HG02798 (cell line): ENCODE results near the gene RGS5.
"Not testable (repeated sequence)": the region's sequence is repeated elsewhere in the genome, so short reads cannot be mapped to it uniquely, and the experiment has no call there.

Source experiments
- ATAC-seq: cut with Tn5 transposase; IDR thresholded peaks from one replicate; pipeline ENCODE4 v1.9.1; 2021; ENCODE audit warnings: mild to moderate bottlenecking; ENCODE audit not compliant: unreplicated experiment, poor library complexity

Gene RGS5

GRCh38 chr1:163202833-163203451, at the start of gene RGS5:
Gene RGS5 (minus strand): TSS chr1:163202916. CDS start chr1:163202835, 81 bp downstream.
- ATAC-seq = no peak

GRCh38 chr1:163250382-163250974, 47.8 kb upstream of the RGS5 start:
- ATAC-seq = no peak

GRCh38 chr1:163248064-163248463, 45.3 kb upstream of the RGS5 start:
- ATAC-seq = no peak

GRCh38 chr1:163244648-163245047, 41.9 kb upstream of the RGS5 start:
- not testable (repeated sequence) for ATAC-seq

- ATAC-seq = no peak
Observed at GRCh38 chr1:163241746-163242145, 39.0 kb upstream of the RGS5 start.

GRCh38 chr1:163240705-163241104, 38.0 kb upstream of the RGS5 start:
- no peak for ATAC-seq

GRCh38 chr1:163233643-163234042, 30.9 kb upstream of the RGS5 start:
- not testable (repeated sequence) for ATAC-seq

- no peak for ATAC-seq
Observed at GRCh38 chr1:163231385-163231784, 28.7 kb upstream of the RGS5 start.

GRCh38 chr1:163230827-163231226, 28.1 kb upstream of the RGS5 start:
- ATAC-seq = no peak

- not testable (repeated sequence) for ATAC-seq
Observed at GRCh38 chr1:163228271-163228670, 25.6 kb upstream of the RGS5 start.

- ATAC-seq = no peak
Observed at GRCh38 chr1:163227126-163227525, 24.4 kb upstream of the RGS5 start.

GRCh38 chr1:163213626-163214025, 10.9 kb upstream of the RGS5 start:
- no peak for ATAC-seq

- no peak for ATAC-seq
Observed at GRCh38 chr1:163211667-163212066, 9.0 kb upstream of the RGS5 start.

GRCh38 chr1:163205513-163205912, 2.8 kb upstream of the RGS5 start:
- no peak for ATAC-seq

- ATAC-seq = no peak
Observed at GRCh38 chr1:163203561-163203960, 845 bp upstream of the RGS5 start.

- no peak for ATAC-seq
Observed at GRCh38 chr1:163201906-163202305, 810 bp downstream of the RGS5 start.

- no peak for ATAC-seq
Observed at GRCh38 chr1:163197022-163197421, 5.7 kb downstream of the RGS5 start.

GRCh38 chr1:163196449-163196787, 6.3 kb downstream of the RGS5 start:
- no peak for ATAC-seq

- no peak for ATAC-seq
Observed at GRCh38 chr1:163195728-163196448, 6.8 kb downstream of the RGS5 start.

GRCh38 chr1:163191301-163191700, 11.4 kb downstream of the RGS5 start:
- peak; percentile 66 for ATAC-seq

GRCh38 chr1:163188947-163189346, 13.8 kb downstream of the RGS5 start:
- ATAC-seq = no peak

- no peak for ATAC-seq
Observed at GRCh38 chr1:163187849-163188248, 14.9 kb downstream of the RGS5 start.
